Bronchus fibroblast of lung (primary cell): ENCODE measurements around the gene MAP2K3. TPM values are rescaled to one million over a fixed set of nuclear protein-coding genes. Genes with fewer than 3 reads are reported as not detected.

Source experiments
- total RNA-seq: library from RNA; depleted of rRNA; stranded (reverse); fragments of >200 nt; gene quantifications from 2 replicates; pipeline ENCODE4 v1.2.3, GENCODE V29; 2015

The MAP2K3 gene
- 14.3 and 16.2 TPM in 2 replicates for total RNA-seq

GRCh38 chr17:21284319-21285163, at the start of gene MAP2K3:
Gene MAP2K3 (plus strand): TSS chr17:21284711. CDS start chr17:21284921, 210 bp downstream.

GRCh38 chr17:21252796-21253645, 31.5 kb upstream of the MAP2K3 start, which contains the start of gene NATD1:
Gene NATD1 (minus strand): TSS chr17:21253410. CDS start chr17:21253264, 146 bp downstream.

Other genes with a start within 250 kb of the MAP2K3 start
- gene USP22, start 241.7 kb upstream of the MAP2K3 start, total RNA-seq, result 148 and 168 TPM in 2 replicates
- 12.3 and 19.8 TPM in 2 replicates for gene DHRS7B, start 157.7 kb upstream of the MAP2K3 start, total RNA-seq
- gene TMEM11, start 70.5 kb upstream of the MAP2K3 start, total RNA-seq, result 35.1 and 38.1 TPM in 2 replicates
- gene NATD1, start 31.3 kb upstream of the MAP2K3 start, total RNA-seq, result 3.2 and 3.6 TPM in 2 replicates
- gene KCNJ12, start 91.6 kb downstream of the MAP2K3 start, total RNA-seq, result under 0.01 and 0.15 TPM in 2 replicates